ENCODE data around the gene SLC16A5. TPM values are rescaled to one million over a fixed set of nuclear protein-coding genes. Genes with fewer than 3 reads are reported as not detected.

The SLC16A5 gene
- total RNA-seq, 1 experiment from 2014 or later, result 17.1 TPM

GRCh38 chr17:75130632-75131277 lies 43.0 kb downstream of the SLC16A5 start:
- Histone ChIP-seq H4K5ac (ENCODE audit: insufficient read length, low read depth, low read length) (no peak overlapping the region), H3K56ac (ENCODE audit: insufficient read length, low read depth, low read length) (no peak overlapping the region), H3K18ac (ENCODE audit: insufficient read length, low read depth, low read length) (no peak overlapping the region), H2BK20ac (ENCODE audit: low read depth, low read length, poor library complexity, severe bottlenecking) (no peak overlapping the region), H3T11ph (ENCODE audit: low read length) (no peak overlapping the region), H3K27ac (ENCODE audit: insufficient read length, low read depth, low read length) (no peak overlapping the region), H3K23ac (ENCODE audit: insufficient read length, low read depth, low read length) (no peak overlapping the region), H3K9ac (ENCODE audit: extremely low read depth, insufficient read length, low read length) (peak overlapping the region; percentile 63), H2BK120ac (ENCODE audit: low read depth, low read length, poor library complexity, severe bottlenecking) (no peak overlapping the region), H2BK5ac (ENCODE audit: insufficient read length, low read length) (no peak overlapping the region), H3K4ac (ENCODE audit: low read depth, low read length) (no peak overlapping the region), H4K20me1 (ENCODE audit: control insufficient read depth, insufficient read depth, insufficient read length) (peaks cover 4% of the 10 kb centered on the region), H3K79me1 (ENCODE audit: insufficient read depth, low read depth, low read length, poor library complexity, severe bottlenecking) (no peaks in the 10 kb centered on the region), H2BK12ac (ENCODE audit: insufficient read length, low read depth, low read length) (no peak overlapping the region), H4K91ac (ENCODE audit: insufficient read length, low read depth, low read length) (no peak overlapping the region), H3K4me2 (ENCODE audit: insufficient read depth, insufficient read length, low read length) (peak overlapping the region; percentile 49), H2AFZ (ENCODE audit: low read length) (no peak overlapping the region), H3K14ac (ENCODE audit: insufficient read depth, low read length) (peak overlapping the region; percentile 86), H3K9me3 (ENCODE audit: control insufficient read depth, low read depth, low read length) (no peaks in the 10 kb centered on the region), H4K8ac (replicated peaks; ENCODE audit: insufficient read length, low read depth, low read length) (no peak overlapping the region), H3K79me2 (ENCODE audit: insufficient read depth, low read length) (no peaks in the 10 kb centered on the region), H3K4me1 (ENCODE audit: insufficient read depth, low read length) (no peaks in the 10 kb centered on the region), H2AK5ac (ENCODE audit: insufficient read length, low read length) (no peak overlapping the region), H3K27me3 (ENCODE audit: insufficient read depth, low read length) (no peaks in the 10 kb centered on the region), H2BK15ac (ENCODE audit: low read depth, low read length) (no peak overlapping the region), H3K23me2 (ENCODE audit: insufficient read length, low read depth, low read length, poor library complexity, severe bottlenecking) (peaks cover 8% of the 10 kb centered on the region)
- WGBS (ENCODE audit: extremely low coverage, insufficient read length, low lambda C conversion rate), result no CpG with 5 or more reads among the region's 29 CpGs
- Mint-ChIP-seq H3K4me1 (peaks cover 9 to 16% of the 10 kb centered on the region in 2 experiments), H3K9me3 (no peaks in the 10 kb centered on the region), H3K36me3 (ENCODE audit: insufficient read depth in 1 of 3, low read depth in 3 of 3) (peaks cover 7 to 28% (median 25%) of the 10 kb centered on the region in 3 experiments), H3K27ac (peak overlapping the region; percentile 81 to 94 (median 93); a peak in 5 of 7 replicates), H3K27me3 (ENCODE audit: low read depth) (no peaks in the 10 kb centered on the region; the same call in 1 of the 2 replicates), H3K4me3 (peak overlapping the region; percentile 85 to 92)
- peak; percentile 86 for DNase-seq
- peak; percentile 66 for TF ChIP-seq CTCF (conservative IDR thresholded peaks at IDR 0.05)
